IMR-90 (cell line): ENCODE data around the gene TUBA1B. TPM values are rescaled to one million over a fixed set of nuclear protein-coding genes. Genes with fewer than 3 reads are reported as not detected.

Experiments used
- ATAC-seq: fragments of 200-7000 bp; cut with Tn5 transposase; 2 replicates; pipeline ENCODE4 v1.9.1; 2020; ENCODE audit warnings: low read depth, mild to moderate bottlenecking, moderate library complexity
- BruUV-seq: library from RNA; stranded (reverse); fragments of 400-500 nt; replicated peaks from 2 replicates; lab custom pipeline; 2021; lab: Mats Ljungman, UMichigan
- CTCF ChIA-PET: fragments of 300-600 bp; formaldehyde crosslinking; extraction: SDS; loops from one replicate; lab custom pipeline; 2021; ENCODE audit warnings: antibody characterized with exemption; lab: Yijun Ruan, JAX
- POLR2A ChIA-PET: fragments of 300-600 bp; sonication (Branson Sonifier 250); formaldehyde crosslinking; loops from one replicate; lab custom pipeline; 2022; ENCODE audit warnings: antibody characterized with exemption; ENCODE audit not compliant: unreplicated experiment; lab: Charles Lee
- DNase-seq: peaks from one replicate; pipeline ENCODE4 v3.0.0; 2013
- H2AFZ ChIP-seq: replicated peaks from 2 replicates; pipeline ENCODE3; 2013; ENCODE audit warnings: low read length, mild to moderate bottlenecking; ENCODE audit not compliant: poor library complexity
- H2AK5ac ChIP-seq: 2 replicates; pipeline ENCODE4 v1.6.1; 2013; ENCODE audit warnings: low read depth, low read length, inconsistent platforms
- H2AK9ac ChIP-seq: replicated peaks from 2 replicates; pipeline ENCODE3; 2013; ENCODE audit warnings: mild to moderate bottlenecking, low read depth, low read length, moderate library complexity; ENCODE audit not compliant: poor library complexity
- H2BK120ac ChIP-seq: 2 replicates; pipeline ENCODE4 v1.6.1; 2013; ENCODE audit warnings: low read depth, low read length, inconsistent platforms
- H2BK15ac ChIP-seq: 3 replicates; pipeline ENCODE4 v1.6.1; 2013; ENCODE audit warnings: low read depth, low read length, inconsistent platforms
- H2BK20ac ChIP-seq: 2 replicates; pipeline ENCODE4 v1.6.1; 2013; ENCODE audit warnings: low read depth, mild to moderate bottlenecking, inconsistent platforms, low read length, moderate library complexity
- H2BK5ac ChIP-seq: 2 replicates; pipeline ENCODE4 v1.6.1; 2013; ENCODE audit warnings: mild to moderate bottlenecking, low read depth, low read length, inconsistent platforms; ENCODE audit not compliant: poor library complexity, severe bottlenecking
- H3K14ac ChIP-seq: replicated peaks from 2 replicates; pipeline ENCODE4 v1.6.1; 2013; ENCODE audit warnings: low read depth, low read length, inconsistent platforms
- H3K18ac ChIP-seq: 2 replicates; pipeline ENCODE4 v1.6.1; 2013; ENCODE audit warnings: low read depth, low read length, control low read depth
- H3K23ac ChIP-seq: 2 replicates; pipeline ENCODE4 v1.6.1; 2013; ENCODE audit warnings: low read depth, low read length, inconsistent platforms
- H3K27ac ChIP-seq: 2 replicates; pipeline ENCODE4 v1.5.1; 2013; ENCODE audit warnings: mild to moderate bottlenecking, control low read depth, low read length; ENCODE audit not compliant: insufficient read depth
- H3K27me3 ChIP-seq: 2 replicates; pipeline ENCODE4 v1.6.1; 2013; ENCODE audit warnings: low read length; ENCODE audit not compliant: control insufficient read depth, insufficient read depth
- H3K36me3 ChIP-seq: 2 replicates; pipeline ENCODE4 v1.6.1; 2013; ENCODE audit warnings: low read length, mixed read lengths; ENCODE audit not compliant: control insufficient read depth, insufficient read depth
- H3K4ac ChIP-seq: 2 replicates; pipeline ENCODE4 v1.6.1; 2013; ENCODE audit warnings: low read depth, low read length, inconsistent platforms
- H3K4me1 ChIP-seq: 2 replicates; pipeline ENCODE4 v1.6.1; 2013; ENCODE audit warnings: low read length, mixed read lengths; ENCODE audit not compliant: control insufficient read depth, insufficient read depth
- H3K4me2 ChIP-seq: 2 replicates; pipeline ENCODE4 v1.6.1; 2013; ENCODE audit warnings: low read depth, mild to moderate bottlenecking, control low read depth, low read length, moderate library complexity
- H3K4me3 ChIP-seq: 2 replicates; pipeline ENCODE4 v1.5.1; 2013; ENCODE audit warnings: low read depth, mild to moderate bottlenecking, control low read depth, low read length, moderate library complexity; ENCODE audit not compliant: insufficient read depth
- H3K56ac ChIP-seq: 2 replicates; pipeline ENCODE4 v1.6.1; 2013; ENCODE audit warnings: low read length, inconsistent platforms; ENCODE audit not compliant: insufficient read depth; ENCODE audit errors: extremely low read depth
- H3K79me1 ChIP-seq, 2 experiments: 2 replicates each; pipeline ENCODE4 v1.6.1; 2013; ENCODE audit warnings: low read length in 2 of 2, inconsistent platforms in 1 of 2, low read depth in 1 of 2
- H3K9ac ChIP-seq: 2 replicates; pipeline ENCODE4 v1.6.1; 2013; ENCODE audit warnings: low read depth, low read length, control low read depth
- H3K9me1 ChIP-seq: 2 replicates; pipeline ENCODE4 v1.6.1; 2013; ENCODE audit warnings: low read length, inconsistent platforms; ENCODE audit not compliant: insufficient read depth
- H3K9me3 ChIP-seq: 2 replicates; pipeline ENCODE4 v1.6.1; 2013; ENCODE audit warnings: low read length; ENCODE audit not compliant: control insufficient read depth, insufficient read depth
- H4K20me1 ChIP-seq: 2 replicates; pipeline ENCODE4 v1.6.1; 2013; ENCODE audit warnings: low read length, inconsistent platforms; ENCODE audit not compliant: insufficient read depth
- H4K5ac ChIP-seq: 2 replicates; pipeline ENCODE4 v1.6.1; 2013; ENCODE audit warnings: mild to moderate bottlenecking, low read depth, low read length, control low read depth
- H4K8ac ChIP-seq, 2 experiments: 2 replicates each; pipeline ENCODE4 v1.6.1; 2013; ENCODE audit warnings: low read depth in 2 of 2, low read length in 2 of 2, control low read depth in 1 of 2, inconsistent platforms in 1 of 2
- H4K91ac ChIP-seq: 2 replicates; pipeline ENCODE4 v1.6.1; 2013; ENCODE audit warnings: low read depth, low read length, inconsistent platforms; ENCODE audit not compliant: insufficient read depth
- BHLHE40 ChIP-seq: fragments of 150-350 bp; IDR thresholded peaks from 2 replicates; pipeline ENCODE4 v1.6.1; 2016; ENCODE audit warnings: mild to moderate bottlenecking, low read depth, low read length
- CEBPB ChIP-seq: IDR thresholded peaks from 2 replicates; pipeline ENCODE4 v1.6.1; 2012; ENCODE audit warnings: low read depth, low read length, improper control_type of control experiment
- CHD1 ChIP-seq: IDR thresholded peaks from 2 replicates; pipeline ENCODE4 v1.6.1; 2012; ENCODE audit warnings: low read depth, low read length, improper control_type of control experiment
- CTCF ChIP-seq: conservative IDR thresholded peaks from 2 replicates; pipeline ENCODE4 v1.5.1; 2012; ENCODE audit warnings: mild to moderate bottlenecking, low read depth, low read length, improper control_type of control experiment
- ELK1 ChIP-seq: fragments of 150-350 bp; IDR thresholded peaks from 2 replicates; pipeline ENCODE4 v1.6.1; 2016; ENCODE audit warnings: low read depth, mild to moderate bottlenecking, low read length, moderate library complexity, borderline replicate concordance
- FOS ChIP-seq: fragments of 150-350 bp; IDR thresholded peaks from 2 replicates; pipeline ENCODE4 v1.6.1; 2016; ENCODE audit warnings: low read depth, low read length
- MAFK ChIP-seq: IDR thresholded peaks from 2 replicates; pipeline ENCODE4 v1.6.1; 2012; ENCODE audit warnings: low read depth, low read length, improper control_type of control experiment
- MAZ ChIP-seq: IDR thresholded peaks from 2 replicates; pipeline ENCODE4 v1.6.1; 2012; ENCODE audit warnings: low read depth, mild to moderate bottlenecking, low read length, improper control_type of control experiment, moderate library complexity, borderline replicate concordance
- MXI1 ChIP-seq: IDR thresholded peaks from 2 replicates; pipeline ENCODE4 v1.6.1; 2012; ENCODE audit warnings: low read depth, mild to moderate bottlenecking, low read length, moderate library complexity, borderline replicate concordance
- NFE2L2 ChIP-seq: fragments of 150-350 bp; IDR thresholded peaks from 2 replicates; pipeline ENCODE4 v1.6.1; 2016; ENCODE audit warnings: low read depth, mild to moderate bottlenecking, low read length
- POLR2A ChIP-seq: IDR thresholded peaks from 2 replicates; pipeline ENCODE4 v1.6.1; 2012; ENCODE audit warnings: mild to moderate bottlenecking, low read depth, low read length
- RAD21 ChIP-seq: IDR thresholded peaks from 2 replicates; pipeline ENCODE4 v1.6.1; 2012; ENCODE audit warnings: low read length, improper control_type of control experiment
- RCOR1 ChIP-seq: IDR thresholded peaks from 2 replicates; pipeline ENCODE4 v1.6.1; 2012; ENCODE audit warnings: mild to moderate bottlenecking, low read length, improper control_type of control experiment; ENCODE audit not compliant: insufficient replicate concordance
- RFX5 ChIP-seq: IDR thresholded peaks from 2 replicates; pipeline ENCODE4 v1.8.0; 2012; ENCODE audit warnings: low read depth, mild to moderate bottlenecking, low read length, moderate library complexity
- SMC3 ChIP-seq: fragments of 150-350 bp; IDR thresholded peaks from 2 replicates; pipeline ENCODE4 v1.6.1; 2016; ENCODE audit warnings: low read depth, mild to moderate bottlenecking, antibody characterized with exemption, low read length, moderate library complexity
- USF2 ChIP-seq: fragments of 150-350 bp; IDR thresholded peaks from 2 replicates; pipeline ENCODE4 v1.6.1; 2017; ENCODE audit warnings: mild to moderate bottlenecking, antibody characterized with exemption, low read length, low read depth
- WGBS, 2 experiments: methylation state at CpG; one replicate each; pipeline versions ENCODE4 v1.1.5 to v1.1.7; 2013; ENCODE audit warnings: missing lambda C conversion rate in 2 of 2; ENCODE audit not compliant: insufficient read length in 1 of 2; ENCODE audit errors: extremely low coverage in 2 of 2; 5-methylcytosine and 5-hydroxymethylcytosine counted together
- dilution Hi-C: fragments of 300-500 bp; cut with HindIII; formaldehyde crosslinking; loops from one replicate; pipeline ENCODE4 v1.14.3; 2018; ENCODE audit warnings: low sequenced_read_pairs; ENCODE audit not compliant: unreplicated experiment
- in situ Hi-C: fragments of 300-500 bp; cut with MboI; formaldehyde crosslinking; loops from 3 replicates; pipeline ENCODE4 v1.14.3; 2019; ENCODE audit warnings: low sequenced_read_pairs, inconsistent platforms, mixed read lengths
- intact Hi-C: fragments of 100-400 bp; cut with micrococcal nuclease; formaldehyde crosslinking; loops from 2 replicates; pipeline ENCODE4 v1.10.0; 2022
- polyA plus RNA-seq, 3 experiments: library from polyadenylated mRNA; depleted of rRNA; stranded (reverse); fragments of >200 nt; gene quantifications; 2 replicates each; pipeline ENCODE4 v1.2.3, GENCODE V29; 2012; ENCODE audit warnings: low replicate concordance in 1 of 3
- total RNA-seq: library from RNA; depleted of rRNA; stranded (reverse); fragments of >200 nt; gene quantifications from 2 replicates; pipeline ENCODE4 v1.2.3, GENCODE V29; 2012

TUBA1B gene
- total and polyA plus RNA-seq, 2 of the 4 experiments (the other 2 are of a cell fraction) = 4,221 to 5,195 TPM

- Histone ChIP-seq H4K5ac (no peak overlapping the region), H3K14ac (no peak overlapping the region), H3K4me3 (no peak overlapping the region), H3K79me1 (peaks cover 0 to 2% of the 10 kb centered on the region in 2 experiments; a peak in 3 of 4 replicates), H3K27ac (no peak overlapping the region), H3K56ac (no peak overlapping the region), H3K4me1 (peaks cover 5% of the 10 kb centered on the region; the same call in 1 of the 2 replicates), H3K36me3 (peaks cover 44% of the 10 kb centered on the region), H2BK15ac (no peak overlapping the region), H3K23ac (no peak overlapping the region), H3K27me3 (peaks cover 14% of the 10 kb centered on the region; the same call in 1 of the 2 replicates), H2AK9ac (peak overlapping the region; percentile 21), H3K9me1 (no peaks in the 10 kb centered on the region), H2AK5ac (no peak overlapping the region), H2BK120ac (no peak overlapping the region), H4K8ac (no peak overlapping the region), H3K9me3 (no peaks in the 10 kb centered on the region), H3K9ac (no peak overlapping the region), H3K4me2 (no peak overlapping the region), H4K91ac (no peak overlapping the region), H3K18ac (no peak overlapping the region), H2BK5ac (no peak overlapping the region), H2AFZ (peak overlapping the region; percentile 36), H3K4ac (no peak overlapping the region), H4K20me1 (peaks cover 9% of the 10 kb centered on the region; the same call in 1 of the 2 replicates), H2BK20ac (no peak overlapping the region)
- ATAC-seq (no peak), DNase-seq (no peak)
- BruUV-seq = TSS peak; percentile 39
- intact Hi-C loops (no loop called here), in situ Hi-C loops (no loop called here), dilution Hi-C loops (no loop called here)
- WGBS, 2 experiments = 89% methylated on average over 3 of the region's 3 CpGs; no CpG with 5 or more reads in 1 of the 2 experiments
- ChIA-PET CTCF (no interaction called here), POLR2A (no interaction called here)
- TF ChIP-seq RAD21 (no peak), CHD1 (no peak), CTCF (no peak), SMC3 (no peak), ELK1 (no peak), NFE2L2 (no peak), FOS (no peak), RFX5 (no peak), MAFK (no peak), BHLHE40 (no peak), RCOR1 (no peak), POLR2A (no peak), MXI1 (no peak), USF2 (no peak), MAZ (no peak), CEBPB (no peak)
Measured at GRCh38 chr12:49097381-49097780, 33.8 kb downstream of the TUBA1B start.
